Measurements from ENCODE around the gene TCF4. TPM values are rescaled to one million over a fixed set of nuclear protein-coding genes. Genes with fewer than 3 reads are reported as not detected.

The TCF4 gene
- total RNA-seq, 1 donor from 2014 or later: 204 TPM

GRCh38 chr18:55227771-55228170 is 360.2 kb downstream of the TCF4 start:
- no peak for DNase-seq (ENCODE audit: low spot score)
- intact Hi-C loops (cut with DNase I): no loop called here
- ATAC-seq: no peak

GRCh38 chr18:55226044-55226443 is 361.9 kb downstream of the TCF4 start:
- intact Hi-C loops (cut with DNase I): no loop called here
- no peak for ATAC-seq
- no peak for DNase-seq (ENCODE audit: low spot score)

GRCh38 chr18:55224086-55224625 is 363.8 kb downstream of the TCF4 start:
- no peak for DNase-seq (ENCODE audit: low spot score)
- no peak for ATAC-seq
- intact Hi-C loops (cut with DNase I): no loop called here

- intact Hi-C loops (cut with DNase I): no loop called here
- no peak for ATAC-seq
- DNase-seq (ENCODE audit: low spot score): no peak
Observed at GRCh38 chr18:55221622-55222021, 366.4 kb downstream of the TCF4 start.

- ATAC-seq (peak; percentile 72), DNase-seq (ENCODE audit: low spot score) (no peak)
- intact Hi-C loops (cut with DNase I): no loop called here
Observed at GRCh38 chr18:55220523-55220922, 367.5 kb downstream of the TCF4 start.

- intact Hi-C loops (cut with DNase I): no loop called here
- ATAC-seq: no peak
- DNase-seq (ENCODE audit: low spot score): no peak
Observed at GRCh38 chr18:55219823-55220222, 368.2 kb downstream of the TCF4 start.

- DNase-seq (ENCODE audit: low spot score) (no peak), ATAC-seq (no peak)
- intact Hi-C loops (cut with DNase I): no loop called here
Observed at GRCh38 chr18:55219059-55219458, 368.9 kb downstream of the TCF4 start.

- intact Hi-C loops (cut with DNase I): no loop called here
- no peak for ATAC-seq
- DNase-seq (ENCODE audit: low spot score): no peak
Observed at GRCh38 chr18:55214969-55215368, 373.0 kb downstream of the TCF4 start.

- intact Hi-C loops (cut with DNase I): no loop called here
- ATAC-seq (no peak), DNase-seq (ENCODE audit: low spot score) (no peak)
Observed at GRCh38 chr18:55214534-55214933, 373.5 kb downstream of the TCF4 start.

GRCh38 chr18:55213586-55213985 is 374.4 kb downstream of the TCF4 start:
- intact Hi-C loops (cut with DNase I): no loop called here
- no peak for DNase-seq (ENCODE audit: low spot score)
- no peak for ATAC-seq

- no peak for DNase-seq (ENCODE audit: low spot score)
- intact Hi-C loops (cut with DNase I): no loop called here
Observed at GRCh38 chr18:55206927-55207326, 381.1 kb downstream of the TCF4 start.

GRCh38 chr18:55202232-55202917 is 385.6 kb downstream of the TCF4 start:
- DNase-seq (ENCODE audit: low spot score) (no peak), ATAC-seq (no peak)
- intact Hi-C loops (cut with DNase I): no loop called here

More at GRCh38 chr18:55206927-55207326, 381.1 kb downstream of the TCF4 start:
- ATAC-seq: no peak

- intact Hi-C loops (cut with DNase I): no loop called here
- ATAC-seq: no peak
Observed at GRCh38 chr18:55199291-55199963, 388.6 kb downstream of the TCF4 start.

GRCh38 chr18:55195863-55196262 is 392.1 kb downstream of the TCF4 start:
- no peak for DNase-seq (ENCODE audit: low spot score)
- intact Hi-C loops (cut with DNase I): no loop called here

More at GRCh38 chr18:55199291-55199963, 388.6 kb downstream of the TCF4 start:
- DNase-seq (ENCODE audit: low spot score): no peak

GRCh38 chr18:55189972-55190371 is 398.0 kb downstream of the TCF4 start:
- DNase-seq (ENCODE audit: low spot score): no peak
- intact Hi-C loops (cut with DNase I): no loop called here
- ATAC-seq: no peak

More at GRCh38 chr18:55195863-55196262, 392.1 kb downstream of the TCF4 start:
- ATAC-seq: no peak

GRCh38 chr18:55186588-55186987 is 401.4 kb downstream of the TCF4 start:
- no peak for DNase-seq (ENCODE audit: low spot score)
- intact Hi-C loops (cut with DNase I): no loop called here
- no peak for ATAC-seq

- ATAC-seq (no peak), DNase-seq (ENCODE audit: low spot score) (no peak)
- intact Hi-C loops (cut with DNase I): no loop called here
Observed at GRCh38 chr18:55185391-55185790, 402.6 kb downstream of the TCF4 start.

- intact Hi-C loops (cut with DNase I): no loop called here
- DNase-seq (ENCODE audit: low spot score): no peak
- no peak for ATAC-seq
Observed at GRCh38 chr18:55179835-55180234, 408.2 kb downstream of the TCF4 start.

- intact Hi-C loops (cut with DNase I): no loop called here
- DNase-seq (ENCODE audit: low spot score) (no peak), ATAC-seq (no peak)
Observed at GRCh38 chr18:55179425-55179824, 408.6 kb downstream of the TCF4 start.

GRCh38 chr18:55173291-55173690 is 414.7 kb downstream of the TCF4 start:
- ATAC-seq (no peak), DNase-seq (ENCODE audit: low spot score) (no peak)
- intact Hi-C loops (cut with DNase I): no loop called here

Data from sciatic nerve (tissue), 2 donors.